BE2C (cell line): ENCODE measurements around the gene CAMTA1.

Source experiments
- DNase-seq: peaks from one replicate; pipeline ENCODE4 v3.0.0-alpha.2; 2020
- H3K27me3 ChIP-seq: fragments of 250-450 bp; sonication (Bioruptor Pico); 2 replicates; pipeline ENCODE4 v1.5.1; 2020; ENCODE audit warnings: mild to moderate bottlenecking
- H3K36me3 ChIP-seq: fragments of 250-450 bp; sonication (Bioruptor Pico); 2 replicates; pipeline ENCODE4 v1.5.1; 2020; ENCODE audit warnings: mild to moderate bottlenecking
- H3K4me1 ChIP-seq: fragments of 250-450 bp; sonication (Bioruptor Pico); 2 replicates; pipeline ENCODE4 v1.5.1; 2020
- H3K4me3 ChIP-seq: 2 replicates; pipeline ENCODE4 v1.5.1; 2011; ENCODE audit warnings: low read depth, low read length
- H3K9me3 ChIP-seq: fragments of 250-450 bp; sonication (Bioruptor Pico); 2 replicates; pipeline ENCODE4 v1.5.1; 2020
- CTCF ChIP-seq: IDR thresholded peaks from 2 replicates; pipeline ENCODE4 v1.5.1; 2012; ENCODE audit warnings: mild to moderate bottlenecking, low read depth, low read length

CAMTA1 gene

GRCh38 chr1:7103361-7103782, 318.1 kb downstream of the CAMTA1 start:
- Histone ChIP-seq H3K4me3 (no peak overlapping the region), H3K36me3 (no peaks in the 10 kb centered on the region), H3K4me1 (0 out of 2 replicates have a peak, but pooled peaks cover 3% of the 10 kb centered on the region), H3K9me3 (no peaks in the 10 kb centered on the region), H3K27me3 (no peaks in the 10 kb centered on the region)
- no peak for TF ChIP-seq CTCF
- no peak for DNase-seq

- no peak for TF ChIP-seq CTCF
- Histone ChIP-seq H3K4me3 (no peak overlapping the region), H3K36me3 (no peaks in the 10 kb centered on the region), H3K27me3 (no peaks in the 10 kb centered on the region), H3K4me1 (0 out of 2 replicates have a peak, but pooled peaks cover 3% of the 10 kb centered on the region), H3K9me3 (no peaks in the 10 kb centered on the region)
- no peak for DNase-seq
Measured at GRCh38 chr1:7103874-7104273, 318.6 kb downstream of the CAMTA1 start.

- Histone ChIP-seq H3K4me1 (0 out of 2 replicates have a peak, but pooled peaks cover 3% of the 10 kb centered on the region), H3K36me3 (no peaks in the 10 kb centered on the region), H3K4me3 (no peak overlapping the region), H3K9me3 (no peaks in the 10 kb centered on the region), H3K27me3 (no peaks in the 10 kb centered on the region)
- no peak for TF ChIP-seq CTCF
- peak; percentile 13 for DNase-seq
Measured at GRCh38 chr1:7104339-7104738, 319.1 kb downstream of the CAMTA1 start.

- Histone ChIP-seq H3K9me3 (no peaks in the 10 kb centered on the region), H3K36me3 (no peaks in the 10 kb centered on the region), H3K27me3 (no peaks in the 10 kb centered on the region), H3K4me3 (no peak overlapping the region), H3K4me1 (0 out of 2 replicates have a peak, but pooled peaks cover 3% of the 10 kb centered on the region)
- no peak for DNase-seq
- TF ChIP-seq CTCF, result no peak
Measured at GRCh38 chr1:7105269-7105668, 320.0 kb downstream of the CAMTA1 start.

- H3K4me3 ChIP-seq, result no peak overlapping the region
- H3K27me3 ChIP-seq, result no peaks in the 10 kb centered on the region
- no peak for TF ChIP-seq CTCF
- H3K36me3 ChIP-seq, result no peaks in the 10 kb centered on the region
- peak; percentile 35 for DNase-seq
- 0 out of 2 replicates have a peak, but pooled peaks cover 3% of the 10 kb centered on the region for H3K4me1 ChIP-seq
- no peaks in the 10 kb centered on the region for H3K9me3 ChIP-seq
Measured at GRCh38 chr1:7106442-7107108, 321.3 kb downstream of the CAMTA1 start.

- no peaks in the 10 kb centered on the region for H3K27me3 ChIP-seq
- no peak for DNase-seq
- 0 out of 2 replicates have a peak, but pooled peaks cover 3% of the 10 kb centered on the region for H3K4me1 ChIP-seq
- H3K4me3 ChIP-seq, result no peak overlapping the region
- no peak for TF ChIP-seq CTCF
- no peaks in the 10 kb centered on the region for H3K36me3 ChIP-seq
- no peaks in the 10 kb centered on the region for H3K9me3 ChIP-seq
Measured at GRCh38 chr1:7107109-7107830, 322.0 kb downstream of the CAMTA1 start.
